Loucy (cell line): Measurements from ENCODE around the gene DNAH9.

Experiments
- H2AFZ ChIP-seq: fragments of 200-600 bp; sonication (generic); 2 replicates; pipeline ENCODE4 v1.6.0; 2016; ENCODE audit warnings: antibody characterized with exemption, mild to moderate bottlenecking, low read length, moderate library complexity
- H3F3A ChIP-seq: fragments of 200-600 bp; 2 replicates; pipeline ENCODE4 v1.6.0; 2016; ENCODE audit warnings: antibody characterized with exemption, low read depth, mild to moderate bottlenecking
- H3K27me3 ChIP-seq: fragments of 200-600 bp; sonication (generic); 2 replicates; pipeline ENCODE4 v1.6.1; 2014; ENCODE audit warnings: low read length, mild to moderate bottlenecking; ENCODE audit not compliant: insufficient read depth, poor library complexity, severe bottlenecking
- H3K36me3 ChIP-seq: fragments of 200-600 bp; sonication (generic); 2 replicates; pipeline ENCODE4 v1.6.1; 2016; ENCODE audit warnings: low read length; ENCODE audit not compliant: insufficient read depth
- H3K4me1 ChIP-seq: fragments of 200-600 bp; sonication (generic); 2 replicates; pipeline ENCODE4 v1.5.1; 2014; ENCODE audit warnings: low read length, mild to moderate bottlenecking; ENCODE audit not compliant: insufficient read depth, poor library complexity, severe bottlenecking
- H3K4me2 ChIP-seq: fragments of 200-600 bp; sonication (generic); 2 replicates; pipeline ENCODE4 v1.6.0; 2014; ENCODE audit warnings: antibody characterized with exemption, low read length, low read depth, mild to moderate bottlenecking; ENCODE audit not compliant: poor library complexity, severe bottlenecking
- H3K4me3 ChIP-seq: fragments of 200-600 bp; sonication (generic); 2 replicates; pipeline ENCODE4 v1.5.1; 2014; ENCODE audit warnings: low read length, mild to moderate bottlenecking, mixed read lengths; ENCODE audit not compliant: poor library complexity, severe bottlenecking
- H3K79me2 ChIP-seq: fragments of 200-600 bp; sonication (generic); 2 replicates; pipeline ENCODE4 v1.6.1; 2014; ENCODE audit warnings: low read length; ENCODE audit not compliant: insufficient read depth
- H3K9ac ChIP-seq: fragments of 200-600 bp; sonication (generic); 2 replicates; pipeline ENCODE4 v1.6.0; 2014; ENCODE audit warnings: mild to moderate bottlenecking, low read depth, low read length, moderate library complexity; ENCODE audit not compliant: poor library complexity, severe bottlenecking
- H3K9me2 ChIP-seq: fragments of 200-600 bp; sonication (generic); replicated peaks from 2 replicates; pipeline ENCODE4 v1.6.1; 2016; ENCODE audit warnings: low read depth, low read length, mixed read lengths
- H3K9me3 ChIP-seq: fragments of 200-600 bp; sonication (generic); 2 replicates; pipeline ENCODE4 v1.6.1; 2014; ENCODE audit warnings: mild to moderate bottlenecking, antibody characterized with exemption, low read length, low read depth; ENCODE audit not compliant: insufficient read depth
- H4K20me1 ChIP-seq: fragments of 200-600 bp; sonication (generic); 2 replicates; pipeline ENCODE4 v1.6.0; 2014; ENCODE audit warnings: antibody characterized with exemption, low read length, mild to moderate bottlenecking; ENCODE audit not compliant: insufficient read depth, poor library complexity, severe bottlenecking
- EZH2phosphoT487 ChIP-seq: fragments of 200-600 bp; IDR thresholded peaks from 2 replicates; pipeline ENCODE4 v1.6.1; 2018; ENCODE audit warnings: antibody characterized with exemption, mild to moderate bottlenecking, moderate library complexity, borderline replicate concordance
- TF ChIP-seq, protein P1 (sequence below): fragments of 200-600 bp; sonication (generic); conservative IDR thresholded peaks from 2 replicates; pipeline ENCODE4 v1.5.1; 2014; ENCODE audit warnings: mild to moderate bottlenecking, antibody characterized with exemption, low read length

The DNAH9 gene

DNA sequence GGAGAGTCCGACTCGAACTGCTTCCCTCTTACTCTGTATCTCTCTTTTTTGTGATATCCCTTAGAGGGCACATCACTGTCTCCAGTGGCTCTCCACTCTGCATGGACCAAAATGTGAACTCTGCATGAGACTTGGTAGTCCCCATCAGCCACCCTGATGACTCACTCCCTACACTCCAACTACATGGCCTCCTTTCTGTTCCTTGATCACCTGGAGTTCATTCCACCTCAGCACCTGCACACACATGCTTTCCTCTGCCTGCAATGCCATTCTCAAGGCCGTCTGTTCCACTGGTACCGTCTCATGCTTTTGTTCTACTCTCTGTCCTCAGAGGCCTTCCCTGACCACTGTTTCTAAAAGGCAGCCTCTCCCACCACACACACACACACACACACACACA is 109.3 kb downstream of the DNAH9 start:
- H2AFZ ChIP-seq: no peak overlapping the region

DNA sequence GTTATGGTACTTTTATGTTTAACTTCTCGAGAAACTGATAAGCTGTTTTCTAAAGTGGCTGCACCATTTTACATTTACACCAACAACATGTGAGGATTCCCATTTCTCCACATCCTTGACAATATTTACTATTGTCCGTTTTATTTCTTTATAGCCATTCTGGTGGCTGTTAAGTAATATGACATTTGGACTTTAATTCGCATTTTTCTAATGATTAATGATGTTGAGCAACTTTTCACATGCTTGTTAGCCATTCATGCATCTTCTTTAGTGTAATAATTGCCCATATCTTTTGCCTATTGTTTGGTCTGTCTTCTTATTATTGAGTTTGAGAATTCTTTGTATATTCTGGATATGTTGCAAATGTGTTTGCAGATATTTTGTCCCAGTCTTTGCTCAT is 114.2 kb downstream of the DNAH9 start:
- no peaks in the 10 kb centered on the region for H3F3A ChIP-seq
- H3K4me3 ChIP-seq: no peak overlapping the region
- H3K9ac ChIP-seq: no peak overlapping the region
- H3K4me2 ChIP-seq: no peak overlapping the region
- no peaks in the 10 kb centered on the region for H4K20me1 ChIP-seq
- H3K9me2 ChIP-seq: no peaks in the 10 kb centered on the region
- H3K9me3 ChIP-seq: no peaks in the 10 kb centered on the region; the same call in 1 of the 2 replicates
- no peak overlapping the region for H2AFZ ChIP-seq
- H3K36me3 ChIP-seq: no peaks in the 10 kb centered on the region
- H3K4me1 ChIP-seq: no peaks in the 10 kb centered on the region
- no peaks in the 10 kb centered on the region for H3K79me2 ChIP-seq
- TF ChIP-seq EZH2phosphoT487: no peak
- no peaks in the 10 kb centered on the region for H3K27me3 ChIP-seq

More for the DNA sequence above, 109.3 kb downstream of the DNAH9 start:
- no peaks in the 10 kb centered on the region for H3K79me2 ChIP-seq
- H3K9ac ChIP-seq: no peak overlapping the region
- no peaks in the 10 kb centered on the region for H3K36me3 ChIP-seq
- no peaks in the 10 kb centered on the region for H3F3A ChIP-seq
- H3K4me1 ChIP-seq: no peaks in the 10 kb centered on the region
- TF ChIP-seq EZH2phosphoT487: no peak
- TF ChIP-seq, protein P1, sequence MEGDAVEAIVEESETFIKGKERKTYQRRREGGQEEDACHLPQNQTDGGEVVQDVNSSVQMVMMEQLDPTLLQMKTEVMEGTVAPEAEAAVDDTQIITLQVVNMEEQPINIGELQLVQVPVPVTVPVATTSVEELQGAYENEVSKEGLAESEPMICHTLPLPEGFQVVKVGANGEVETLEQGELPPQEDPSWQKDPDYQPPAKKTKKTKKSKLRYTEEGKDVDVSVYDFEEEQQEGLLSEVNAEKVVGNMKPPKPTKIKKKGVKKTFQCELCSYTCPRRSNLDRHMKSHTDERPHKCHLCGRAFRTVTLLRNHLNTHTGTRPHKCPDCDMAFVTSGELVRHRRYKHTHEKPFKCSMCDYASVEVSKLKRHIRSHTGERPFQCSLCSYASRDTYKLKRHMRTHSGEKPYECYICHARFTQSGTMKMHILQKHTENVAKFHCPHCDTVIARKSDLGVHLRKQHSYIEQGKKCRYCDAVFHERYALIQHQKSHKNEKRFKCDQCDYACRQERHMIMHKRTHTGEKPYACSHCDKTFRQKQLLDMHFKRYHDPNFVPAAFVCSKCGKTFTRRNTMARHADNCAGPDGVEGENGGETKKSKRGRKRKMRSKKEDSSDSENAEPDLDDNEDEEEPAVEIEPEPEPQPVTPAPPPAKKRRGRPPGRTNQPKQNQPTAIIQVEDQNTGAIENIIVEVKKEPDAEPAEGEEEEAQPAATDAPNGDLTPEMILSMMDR: no peak
- H3K27me3 ChIP-seq: no peaks in the 10 kb centered on the region
- H3K4me3 ChIP-seq: no peak overlapping the region
- H3K4me2 ChIP-seq: no peak overlapping the region
- H3K9me3 ChIP-seq: no peaks in the 10 kb centered on the region
- no peaks in the 10 kb centered on the region for H4K20me1 ChIP-seq
- no peaks in the 10 kb centered on the region for H3K9me2 ChIP-seq

DNA sequence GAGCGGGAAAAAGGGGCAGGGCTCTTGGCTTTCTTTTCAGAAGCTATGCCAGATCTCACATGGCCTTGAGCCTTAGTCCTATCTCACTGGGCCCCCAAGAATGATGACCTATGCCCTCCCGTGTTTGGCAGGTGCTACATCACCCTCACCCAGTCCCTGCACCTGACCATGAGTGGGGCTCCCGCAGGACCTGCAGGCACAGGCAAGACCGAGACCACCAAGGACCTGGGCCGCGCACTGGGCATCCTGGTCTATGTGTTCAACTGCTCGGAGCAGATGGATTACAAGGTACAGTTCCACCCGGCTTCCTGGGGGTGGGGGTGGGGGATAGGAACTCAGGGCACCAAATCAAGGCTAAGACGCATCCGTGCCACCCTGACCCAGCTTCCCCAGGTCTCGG is 120.9 kb downstream of the DNAH9 start:
- no peaks in the 10 kb centered on the region for H3K27me3 ChIP-seq
- H2AFZ ChIP-seq: no peak overlapping the region
- H3K9me2 ChIP-seq: no peaks in the 10 kb centered on the region
- no peaks in the 10 kb centered on the region; the same call in 1 of the 2 replicates for H3K9me3 ChIP-seq
- H3K9ac ChIP-seq: no peak overlapping the region
- H3F3A ChIP-seq: no peaks in the 10 kb centered on the region
- no peaks in the 10 kb centered on the region for H3K36me3 ChIP-seq
- no peak overlapping the region for H3K4me2 ChIP-seq
- no peaks in the 10 kb centered on the region for H3K79me2 ChIP-seq
- TF ChIP-seq, protein P1: no peak
- TF ChIP-seq EZH2phosphoT487: no peak
- H3K4me3 ChIP-seq: no peak overlapping the region
- H3K4me1 ChIP-seq: no peaks in the 10 kb centered on the region
- no peaks in the 10 kb centered on the region for H4K20me1 ChIP-seq

DNA sequence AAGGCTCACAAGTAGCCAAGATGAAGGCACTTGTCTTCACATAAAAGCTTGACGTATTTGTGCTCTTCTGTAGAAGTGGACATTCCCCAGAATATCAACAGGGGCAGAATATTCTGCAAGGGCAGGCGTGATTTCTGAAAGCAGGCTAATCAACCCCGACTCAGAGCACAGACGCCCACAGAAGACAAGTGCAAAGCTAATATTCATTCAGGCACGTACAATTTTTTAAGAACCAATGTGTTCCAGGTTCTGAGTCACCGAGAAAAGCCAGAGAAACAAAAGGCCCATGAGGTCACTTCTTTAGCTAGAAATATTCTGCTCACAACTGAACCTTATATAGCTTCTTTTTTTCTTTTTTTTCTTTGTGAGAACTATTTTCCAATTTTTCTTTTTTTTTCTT is 121.6 kb downstream of the DNAH9 start:
- no peaks in the 10 kb centered on the region for H3K36me3 ChIP-seq
- no peaks in the 10 kb centered on the region for H3K4me1 ChIP-seq
- H3K9ac ChIP-seq: no peak overlapping the region
- H3K9me3 ChIP-seq: no peaks in the 10 kb centered on the region; the same call in 1 of the 2 replicates
- H4K20me1 ChIP-seq: no peaks in the 10 kb centered on the region
- TF ChIP-seq EZH2phosphoT487: no peak
- TF ChIP-seq, protein P1: no peak
- no peak overlapping the region for H3K4me2 ChIP-seq
- H3K4me3 ChIP-seq: no peak overlapping the region
- H3F3A ChIP-seq: no peaks in the 10 kb centered on the region
- no peaks in the 10 kb centered on the region for H3K79me2 ChIP-seq
- H3K9me2 ChIP-seq: no peaks in the 10 kb centered on the region
- H2AFZ ChIP-seq: no peak overlapping the region
- no peaks in the 10 kb centered on the region for H3K27me3 ChIP-seq
